CD4-positive, alpha-beta T cell treated with Interleukin-17A for 1 hour (primary cell): ENCODE results near the gene TMEM51.

Experiments
- DNase-seq: peaks from one replicate; pipeline ENCODE4 v3.0.0-alpha.2; 2020

Gene TMEM51

DNA sequence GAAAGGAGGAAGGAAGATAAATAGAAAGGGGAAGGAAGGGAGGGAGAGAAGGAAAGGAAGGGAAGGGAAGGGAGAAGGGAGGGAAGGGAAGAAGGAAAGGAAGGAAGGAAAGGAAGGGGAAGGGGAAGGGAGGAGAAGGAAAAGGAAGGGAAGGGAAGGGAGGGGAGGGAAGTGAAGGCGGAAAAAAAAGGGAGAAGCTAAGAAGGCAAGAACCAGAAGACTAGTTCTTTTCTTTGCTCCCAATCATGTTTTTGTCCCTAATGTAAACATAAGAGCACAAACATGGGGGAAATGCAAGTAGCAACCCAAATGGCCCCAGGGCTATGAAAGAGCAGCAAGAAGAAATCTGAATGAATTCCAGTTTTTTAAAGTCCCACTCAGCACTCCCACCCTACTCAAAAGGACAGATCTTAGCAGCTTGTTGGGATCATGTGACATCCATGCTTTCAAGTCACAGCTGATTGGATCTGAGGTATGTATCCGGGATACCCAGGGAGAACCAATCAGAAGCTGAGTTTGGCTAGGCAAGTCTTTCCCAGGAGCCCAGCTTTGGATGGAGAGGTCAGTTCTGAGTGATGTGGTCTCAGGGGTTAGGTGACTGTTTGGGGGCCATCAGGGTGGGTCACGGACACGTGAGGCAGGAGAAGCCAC is 69.2 kb downstream of the TMEM51 start:
- DNase-seq = no peak

DNA sequence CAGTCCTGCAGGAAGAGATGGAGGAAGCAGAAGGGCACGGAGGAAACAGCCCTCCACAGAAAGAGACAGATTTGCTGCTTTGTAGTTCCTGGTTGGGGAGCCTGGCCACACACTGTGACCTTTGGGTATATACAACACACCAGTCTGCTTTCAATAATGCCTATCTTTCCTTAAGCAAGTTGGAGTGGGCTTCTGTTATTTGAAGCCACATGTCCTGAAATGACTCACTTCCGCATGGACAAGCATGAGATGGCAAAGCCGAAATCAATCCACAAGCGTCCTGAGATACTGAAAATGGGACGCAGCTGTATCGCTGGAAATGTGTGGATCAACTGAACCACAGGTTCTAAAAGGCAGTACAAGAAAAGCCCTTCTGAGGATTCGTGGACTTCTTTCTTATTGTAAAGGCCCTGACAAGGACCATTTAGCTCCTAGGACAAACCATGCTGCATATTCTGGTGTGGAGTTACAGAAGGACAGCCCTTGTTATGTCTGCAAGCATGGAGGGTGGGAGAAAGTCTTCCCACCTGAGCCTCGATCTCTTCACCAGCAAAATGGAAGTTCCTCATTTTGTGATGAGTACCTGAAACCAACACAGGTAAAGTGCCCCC is 70.8 kb downstream of the TMEM51 start:
- no peak for DNase-seq

DNA sequence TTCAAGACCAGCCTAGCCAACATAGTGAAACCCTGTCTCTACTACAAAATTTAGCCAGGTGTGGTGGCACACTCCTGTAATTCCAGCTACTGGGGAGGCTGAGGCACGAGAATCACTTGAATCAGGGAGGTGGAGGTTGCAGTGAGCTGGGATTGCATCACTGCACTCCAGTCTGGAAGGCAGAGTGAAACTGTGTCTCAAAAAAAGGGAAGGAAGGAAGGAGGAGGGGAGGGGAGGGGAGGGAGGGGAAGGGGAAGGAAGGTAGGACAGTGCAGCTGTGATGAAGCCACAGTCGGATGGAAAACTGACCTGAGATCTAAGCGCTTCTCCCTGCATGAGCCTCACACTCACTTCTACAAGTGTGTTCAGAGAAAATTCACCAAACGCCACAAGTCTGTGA is 71.4 kb downstream of the TMEM51 start:
- no peak for DNase-seq

DNA sequence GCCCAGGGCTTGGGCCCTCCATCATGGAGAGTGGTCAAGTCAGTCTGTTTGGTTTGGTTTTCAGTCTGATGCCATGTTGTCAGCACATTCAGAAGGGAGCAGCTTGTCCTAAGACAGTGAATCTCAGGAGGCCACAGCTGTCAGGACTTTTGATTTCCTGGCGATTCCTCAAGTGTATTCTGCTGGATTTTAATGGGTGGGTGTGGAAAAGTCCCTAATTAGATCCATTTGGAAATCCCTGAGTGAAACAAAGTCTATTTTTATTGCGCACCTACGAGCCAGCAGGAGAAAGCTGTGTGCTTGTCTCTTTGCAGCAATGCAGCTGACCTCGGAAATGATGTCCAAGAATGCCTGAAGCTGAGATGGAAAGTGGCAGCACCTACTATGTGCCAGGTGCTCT is 71.9 kb downstream of the TMEM51 start:
- no peak for DNase-seq

DNA sequence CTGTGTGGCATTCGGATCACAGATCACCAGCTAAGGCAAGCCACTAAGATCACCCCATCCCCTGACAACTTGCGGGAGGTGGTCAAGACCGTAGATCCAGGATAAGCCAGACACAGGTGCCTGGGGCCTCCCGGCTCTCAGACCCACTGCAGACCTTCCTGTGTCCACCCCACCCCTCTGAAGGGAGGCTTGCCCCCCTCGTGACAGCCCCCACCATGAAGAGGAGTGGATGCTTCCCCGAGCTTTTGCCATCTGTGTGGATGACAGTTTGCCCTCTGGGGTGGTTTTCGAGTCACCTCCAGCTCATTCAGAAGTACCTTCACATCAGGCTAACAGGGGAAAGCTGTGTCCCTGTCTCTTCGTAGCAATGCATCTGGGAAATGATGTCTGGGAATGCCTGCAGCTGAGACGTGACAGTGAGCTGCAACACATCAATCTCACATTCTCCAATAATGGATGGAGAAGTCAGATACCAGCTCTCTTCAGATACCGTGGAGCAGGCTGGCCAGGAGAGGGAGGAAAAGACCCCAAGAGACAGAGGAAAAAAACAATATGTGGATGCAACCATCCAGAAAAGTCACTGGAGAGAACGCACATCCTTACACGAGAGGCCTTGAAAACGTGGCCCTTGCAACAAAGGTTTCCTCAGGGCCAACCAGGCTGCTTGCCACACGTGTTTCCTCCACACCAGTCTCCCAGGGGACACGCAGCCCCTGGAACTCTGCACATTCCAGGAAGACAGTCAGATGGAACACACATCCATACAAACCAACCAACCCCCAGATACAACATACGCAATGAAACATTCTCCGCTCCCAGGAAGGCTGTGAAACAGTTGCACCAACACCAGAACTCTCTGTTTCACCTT is 73.1 kb downstream of the TMEM51 start:
- no peak for DNase-seq

DNA sequence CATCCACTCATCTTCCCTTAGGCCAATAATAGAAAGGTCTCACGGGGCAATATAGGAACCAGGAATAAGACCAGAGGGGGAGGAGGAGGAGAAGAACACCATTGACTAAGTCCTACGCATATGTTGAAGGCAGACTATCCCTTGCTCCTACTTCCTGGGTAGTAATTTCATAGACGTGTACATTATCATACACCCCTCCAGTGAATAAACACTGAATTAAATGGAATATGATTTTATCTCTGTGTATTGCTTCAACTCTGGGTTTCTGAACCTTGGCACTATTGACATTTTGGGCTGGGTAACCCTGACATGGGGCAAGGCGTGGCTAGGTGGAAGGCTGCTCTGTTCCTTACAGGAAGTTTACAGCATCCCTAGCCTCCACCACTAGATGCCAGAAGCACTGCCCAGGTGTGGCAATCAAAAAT is 76.2 kb downstream of the TMEM51 start:
- DNase-seq = no peak

DNA sequence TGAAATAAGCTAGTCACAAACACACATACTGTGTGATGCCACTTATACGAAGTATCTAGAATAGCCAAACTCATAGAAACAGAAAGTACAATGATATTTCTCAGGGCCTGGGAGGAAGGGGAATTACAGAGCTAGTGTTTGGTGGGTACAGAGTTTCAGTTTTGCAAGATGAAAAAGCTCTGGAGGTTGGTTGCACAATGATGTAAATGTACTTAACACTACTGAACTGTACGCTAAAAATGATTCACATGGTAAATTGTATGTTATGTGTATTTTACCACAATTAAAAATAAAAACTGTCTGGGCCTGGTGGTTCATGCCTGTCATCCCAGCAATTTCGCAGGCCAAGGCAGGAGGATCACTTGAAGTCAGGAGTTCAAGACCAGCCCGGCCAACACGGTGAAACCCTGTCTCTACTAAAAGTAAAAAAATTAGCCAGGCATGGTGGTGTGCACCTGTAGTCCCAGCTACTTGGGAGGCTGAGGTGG is 78.2 kb downstream of the TMEM51 start:
- DNase-seq = no peak

DNA sequence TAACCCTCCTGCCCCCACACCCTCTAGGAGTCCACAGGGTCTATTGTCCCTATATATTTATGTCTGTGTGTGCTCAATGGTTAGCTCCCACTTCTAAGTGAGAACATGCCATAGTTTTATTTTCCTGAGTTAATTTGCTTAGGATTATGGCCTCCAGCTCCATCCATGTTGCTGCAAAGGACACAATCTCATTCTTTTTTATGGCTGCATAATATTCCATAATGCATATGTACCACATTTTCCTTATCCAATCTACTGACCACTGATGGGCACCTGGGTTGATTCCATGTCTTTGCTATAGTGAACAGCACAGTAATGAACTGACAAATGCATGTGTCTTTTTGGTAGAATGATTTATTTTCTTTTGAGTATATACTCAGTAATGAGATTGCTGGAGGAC is 80.1 kb downstream of the TMEM51 start:
- DNase-seq = no peak

DNA sequence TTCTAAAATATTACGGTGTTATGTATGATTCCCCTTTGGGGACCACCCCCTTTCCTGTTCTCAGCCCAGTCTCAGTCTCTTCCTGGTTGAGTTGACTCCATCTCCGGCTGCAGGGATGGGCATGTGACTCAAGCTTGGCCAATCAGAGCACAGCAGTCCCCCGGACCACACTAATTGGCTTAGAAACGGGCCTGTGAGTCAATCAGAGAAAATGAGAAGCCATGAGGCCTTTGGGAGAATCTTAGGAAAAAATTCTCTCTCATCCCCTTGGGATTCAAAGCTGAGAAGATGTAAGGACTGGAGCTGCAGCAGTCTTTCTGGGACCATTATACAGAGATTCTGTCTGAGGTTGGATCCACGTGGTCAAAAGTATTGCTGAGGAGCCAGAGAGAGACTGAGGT is 82.8 kb downstream of the TMEM51 start:
- DNase-seq = no peak

DNA sequence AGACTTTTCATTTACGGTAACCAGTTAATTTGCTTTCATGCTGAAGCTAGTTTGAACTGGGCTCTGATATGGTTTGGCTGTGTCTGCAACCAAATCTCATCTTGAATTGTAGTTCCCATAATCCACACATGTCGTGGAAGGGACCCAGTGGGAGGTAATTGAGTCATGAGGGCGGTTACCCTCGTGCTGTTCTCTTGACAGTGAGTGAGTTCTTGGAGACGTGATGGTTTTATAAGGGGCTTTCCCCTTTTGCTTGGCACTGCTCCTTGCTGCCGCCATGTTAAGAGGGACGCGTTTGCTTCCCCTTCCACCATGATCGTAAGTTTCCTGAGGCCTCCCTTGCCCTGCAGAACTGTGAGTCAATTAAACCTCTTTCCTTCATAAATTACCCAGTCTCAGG is 83.2 kb downstream of the TMEM51 start:
- no peak for DNase-seq

DNA sequence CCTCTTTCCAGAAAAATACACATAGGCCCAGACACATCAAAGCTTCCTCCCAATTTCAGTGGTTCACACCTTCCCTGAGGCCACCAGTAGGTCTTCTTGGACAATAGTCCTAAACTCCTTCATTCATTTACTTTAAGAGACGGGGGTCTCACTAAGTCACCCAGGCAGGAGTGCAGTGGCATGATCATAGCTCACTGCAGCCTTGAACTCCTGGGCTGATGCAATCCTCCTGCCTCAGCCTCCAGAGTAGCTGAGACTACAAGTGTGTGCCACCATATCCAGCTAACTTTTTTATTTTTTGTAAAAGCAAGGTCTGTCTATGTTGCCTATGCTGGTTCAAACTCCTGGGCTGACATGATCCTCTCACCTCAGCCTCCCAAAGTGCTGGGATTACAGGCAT is 85.2 kb downstream of the TMEM51 start:
- no peak for DNase-seq

DNA sequence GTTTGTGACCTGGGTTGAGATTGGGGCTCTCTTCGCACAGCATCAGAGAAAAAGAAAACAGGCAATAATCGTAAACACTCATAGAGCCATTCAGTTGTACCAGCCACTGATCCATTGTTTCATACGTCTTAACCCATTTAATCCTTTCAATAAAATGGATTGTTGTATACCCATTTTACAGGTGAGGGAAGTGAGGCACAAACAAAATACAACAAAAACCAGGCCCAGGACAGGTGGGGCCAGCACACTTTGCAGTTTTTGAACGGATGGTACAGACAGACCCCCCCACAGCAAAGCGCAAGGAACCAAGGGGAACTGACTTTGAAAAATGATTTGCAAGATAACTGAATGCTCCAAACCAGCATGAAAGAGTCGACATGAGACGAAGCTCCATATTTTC is 89.2 kb downstream of the TMEM51 start:
- no peak for DNase-seq

DNA sequence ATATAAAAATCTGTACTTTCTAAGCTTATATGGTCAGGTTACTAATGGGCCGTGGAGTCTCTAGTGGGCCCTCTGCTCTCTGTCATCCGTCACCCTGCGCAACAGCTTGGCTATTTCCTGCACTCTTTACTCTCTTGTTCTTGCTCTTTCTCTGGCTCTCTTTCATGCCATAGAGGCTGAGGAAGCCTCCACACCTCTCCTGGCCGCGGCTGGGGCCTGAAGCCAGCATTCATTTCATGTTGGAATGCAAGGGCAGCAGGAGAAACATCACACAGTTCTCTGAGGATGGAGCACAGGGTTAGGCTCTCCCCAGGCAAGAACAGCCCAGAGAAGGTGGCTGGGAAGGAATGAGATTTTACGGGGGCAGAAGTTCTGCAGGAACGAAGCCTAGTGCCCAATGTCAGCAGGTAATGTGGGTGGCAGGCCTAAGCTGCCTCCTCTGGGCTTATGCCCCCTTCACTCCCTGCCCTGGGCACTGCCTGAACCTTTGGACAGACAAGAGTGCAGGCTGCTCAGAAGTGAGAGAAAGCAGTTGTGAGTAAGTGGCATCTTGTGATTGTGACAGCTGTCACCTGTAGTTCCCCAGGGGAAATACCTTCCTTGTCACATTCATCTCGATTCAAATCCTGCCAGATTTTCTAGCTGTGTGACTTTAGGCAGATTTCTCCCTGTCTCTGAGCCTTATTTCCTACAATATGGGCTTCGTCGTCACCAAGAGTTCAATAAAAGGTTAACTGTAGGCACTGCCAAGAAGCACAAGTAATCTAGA is 89.9 kb downstream of the TMEM51 start:
- no peak for DNase-seq

DNA sequence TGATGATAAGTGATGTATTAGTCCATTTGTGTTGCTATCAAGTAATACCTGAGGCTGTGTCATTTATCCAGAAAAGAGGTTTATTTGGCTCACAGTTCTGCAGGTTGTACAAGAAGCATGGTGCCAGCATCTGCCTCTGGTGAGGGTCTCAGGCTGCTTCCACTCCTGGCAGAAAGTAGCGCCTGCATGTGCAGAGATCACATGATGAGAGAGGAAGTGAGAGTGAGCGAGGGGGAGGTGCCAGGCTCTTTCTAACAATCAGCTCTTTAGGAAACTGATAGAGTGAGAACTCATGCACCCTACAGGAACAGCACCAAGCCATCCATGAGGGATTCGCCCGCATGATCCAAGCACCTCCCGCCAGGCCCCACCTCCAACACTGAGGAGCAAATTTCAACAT is 91.3 kb downstream of the TMEM51 start:
- no peak for DNase-seq

DNA sequence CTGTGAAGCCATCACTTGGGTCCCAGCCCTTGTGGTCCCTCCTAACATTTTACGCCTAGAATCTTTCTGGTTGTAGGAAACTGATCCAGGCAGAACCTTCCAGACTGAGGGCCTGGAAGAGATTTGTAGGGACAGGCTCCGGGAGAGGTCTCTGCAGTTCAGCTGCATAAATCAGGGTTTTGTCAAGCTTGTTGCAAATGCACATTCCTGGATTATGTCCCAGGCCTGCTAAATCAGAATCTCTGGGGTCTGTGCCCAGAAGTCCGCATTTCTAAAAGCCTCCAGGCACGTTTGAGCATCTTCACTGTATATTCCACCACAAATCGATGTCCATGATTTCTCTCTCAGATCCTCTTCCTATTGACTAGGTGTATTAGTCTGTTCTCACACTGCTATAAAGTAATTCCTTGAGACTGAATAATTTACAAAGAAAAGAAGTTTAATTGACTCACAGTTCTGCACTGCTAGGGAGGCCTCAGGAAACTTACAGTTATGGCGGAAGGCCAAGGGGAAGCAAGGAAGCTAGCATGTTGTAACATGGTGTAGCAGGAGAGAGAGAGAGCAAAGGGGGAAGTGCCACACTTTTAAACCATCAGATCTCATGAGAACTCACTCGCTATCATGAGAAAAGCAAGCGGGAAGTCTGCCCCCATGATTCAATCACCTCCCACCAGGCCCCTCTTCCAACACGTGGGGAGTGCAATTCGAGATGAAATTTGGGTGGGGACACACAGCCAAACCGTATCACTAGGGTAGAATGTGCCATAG is 92.2 kb downstream of the TMEM51 start:
- DNase-seq = no peak

DNA sequence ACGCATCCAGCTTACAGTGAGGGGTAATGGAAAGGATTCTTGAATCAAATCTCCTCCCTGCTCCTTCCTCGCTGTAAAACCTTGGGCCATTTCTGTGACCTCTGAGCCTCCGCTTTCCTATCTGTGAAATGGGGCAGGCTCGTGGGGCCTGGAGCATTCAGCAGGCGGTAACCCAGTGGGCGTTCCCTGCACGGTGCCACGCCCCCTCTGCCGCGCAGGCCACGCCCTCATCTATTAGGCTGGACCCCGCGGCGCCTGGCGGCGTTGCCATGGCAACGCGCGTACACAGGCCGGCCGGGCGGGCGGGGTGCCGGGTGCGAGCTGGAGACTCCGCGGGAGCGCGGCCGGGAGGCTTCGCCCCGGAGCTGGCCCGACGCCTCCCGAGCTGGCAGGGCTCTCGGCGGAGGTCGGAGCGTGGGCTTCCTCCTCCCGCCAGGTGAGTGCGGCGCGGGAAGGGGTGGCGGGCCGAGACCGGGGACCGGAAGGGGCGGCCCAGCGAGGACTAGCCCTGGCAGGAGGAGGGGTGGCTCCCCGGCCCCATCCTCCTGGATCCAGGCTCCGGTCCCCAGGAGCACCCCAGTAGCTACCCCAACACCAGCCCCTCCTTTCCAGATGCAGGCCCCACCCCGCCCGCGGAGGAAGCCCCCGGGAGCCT is 93.5 kb downstream of the TMEM51 start, which contains the start of gene FHAD1:
FHAD1 (plus strand) TSS at position 264 of the 655 bp plus-strand sequence. CDS start 4,562 bp downstream, outside the sequence.
- peak; percentile 69 for DNase-seq

DNA sequence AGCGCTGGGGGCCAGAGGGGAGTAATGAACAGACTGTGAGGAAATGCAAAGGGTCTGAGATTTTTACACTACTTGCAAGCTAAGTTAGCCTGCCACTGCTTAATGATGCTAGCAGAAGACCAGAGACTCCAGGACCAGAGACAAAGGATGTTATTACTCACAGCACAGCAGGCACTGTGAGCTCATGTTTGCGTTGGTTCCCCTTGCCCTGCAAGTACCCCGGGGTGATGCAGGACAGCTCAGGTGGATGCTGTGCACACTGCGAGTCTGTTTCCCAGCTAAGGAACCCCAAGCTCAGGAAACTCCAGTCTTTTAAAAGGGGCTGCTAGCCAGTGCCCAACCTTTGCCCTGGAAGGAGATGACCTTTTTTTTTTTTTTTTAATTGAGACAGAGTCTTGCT is 94.7 kb downstream of the TMEM51 start:
- DNase-seq = no peak

DNA sequence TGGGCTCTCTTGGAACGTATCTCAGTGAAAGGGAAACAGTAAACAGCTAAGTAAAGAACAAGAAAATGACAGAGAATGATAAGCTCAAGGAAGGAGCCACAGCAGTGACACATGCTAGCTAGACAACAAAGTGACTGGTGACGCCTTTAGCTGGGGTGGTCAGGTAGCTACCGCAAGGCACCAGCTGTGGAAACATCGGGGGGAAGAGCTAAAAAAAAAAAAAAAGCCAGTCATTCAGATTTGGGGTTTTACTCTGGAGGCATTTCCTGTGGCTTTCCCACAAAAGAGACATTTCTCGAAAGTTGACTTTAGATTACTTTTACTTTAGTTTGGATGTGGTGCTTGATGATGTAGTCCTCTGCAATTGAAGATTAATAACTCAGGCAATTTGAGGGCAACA is 95.5 kb downstream of the TMEM51 start:
- DNase-seq = peak; percentile 63

DNA sequence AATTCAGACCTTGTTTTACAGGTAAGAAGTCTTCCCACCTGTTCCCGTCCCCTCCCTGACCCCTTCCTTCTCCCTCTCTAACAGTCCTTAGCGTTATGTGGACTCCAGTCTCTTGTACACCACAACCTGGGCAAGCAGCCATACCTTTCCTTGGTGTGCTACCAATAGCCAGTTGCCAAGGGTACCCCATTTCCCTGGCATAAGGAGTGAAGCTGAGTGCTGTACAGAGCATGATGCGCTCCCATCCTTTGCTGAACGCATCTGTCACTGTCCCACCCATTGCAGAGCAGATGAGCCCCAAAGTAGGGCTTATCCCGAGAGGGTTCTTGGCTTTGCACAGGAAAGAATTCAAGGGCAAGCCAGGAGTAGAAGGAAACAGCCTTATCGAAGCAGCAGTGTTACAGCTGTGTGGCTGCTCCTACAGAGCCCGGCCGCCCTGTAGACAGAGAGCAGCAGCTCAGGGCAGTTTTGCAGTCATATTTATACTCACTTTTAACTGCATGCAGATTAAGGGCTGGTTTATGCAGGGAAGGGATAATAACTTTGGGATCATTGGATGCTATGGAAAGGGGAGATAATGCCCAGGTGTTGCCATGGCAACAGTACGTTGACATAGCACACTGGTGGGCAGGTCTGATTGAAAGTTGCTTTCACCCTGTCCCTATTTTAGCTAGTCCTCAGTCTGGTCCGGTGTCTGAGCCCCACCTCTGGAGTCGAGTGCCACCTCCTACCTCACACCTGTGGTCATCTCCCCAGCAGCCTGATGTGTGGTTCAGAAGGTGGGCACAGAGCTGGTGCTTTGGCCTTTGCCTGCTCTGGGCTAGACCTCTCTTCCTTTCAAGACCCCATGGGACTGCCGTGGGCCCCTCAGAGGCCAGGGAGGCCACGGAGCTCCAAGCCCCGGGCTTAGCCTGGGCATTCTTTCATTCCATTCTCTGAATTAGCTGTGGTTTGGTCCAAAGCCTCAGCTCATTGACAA is 98.6 kb downstream of the TMEM51 start:
- no peak for DNase-seq

DNA sequence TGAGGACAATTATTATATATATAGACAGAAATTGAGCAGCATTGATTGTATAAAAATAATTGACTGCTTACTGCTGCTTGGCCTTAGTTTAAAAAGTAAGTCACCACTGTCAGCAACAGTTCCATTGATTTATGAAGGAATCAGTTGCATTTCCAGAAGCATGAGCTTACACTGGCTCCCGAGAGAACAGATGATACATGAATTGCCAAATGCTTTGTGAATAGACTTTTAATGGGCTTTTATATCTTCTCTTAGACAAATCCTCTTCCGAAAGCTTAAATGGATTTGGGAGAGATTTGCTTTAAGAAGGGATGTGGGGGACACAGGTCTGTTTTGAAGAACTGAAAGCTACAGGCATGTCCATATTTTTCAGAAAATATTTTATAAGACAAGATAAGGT is 101.0 kb downstream of the TMEM51 start:
- no peak for DNase-seq
